Gastroesophageal sphincter (tissue), 3 donors: Measurements from ENCODE around the gene ASB18.

ENCODE experiments used
- CTCF ChIP-seq, 4 experiments: fragments of 200-600 bp in 2 of 4; fragments of 450-650 bp in 2 of 4; sonication (generic) in 1 of 4; IDR thresholded peaks; one replicate each; pipeline ENCODE4 v1.5.1; 2017 to 2019; ENCODE audit warnings: antibody characterized with exemption in 4 of 4, mild to moderate bottlenecking in 2 of 4, moderate library complexity in 2 of 4
- EP300 ChIP-seq: sonication (generic); formaldehyde crosslinking; IDR thresholded peaks from one replicate; pipeline ENCODE4 v1.6.1; 2017; ENCODE audit warnings: antibody characterized with exemption, mild to moderate bottlenecking
- POLR2A ChIP-seq, 2 donors: fragments of 450-650 bp; IDR thresholded peaks; one replicate each; pipeline ENCODE4 v1.6.1; 2017; ENCODE audit warnings: antibody characterized with exemption in 2 of 2, mild to moderate bottlenecking in 2 of 2, moderate library complexity in 1 of 2
- POLR2AphosphoS5 ChIP-seq: sonication (generic); formaldehyde crosslinking; IDR thresholded peaks from one replicate; pipeline ENCODE4 v1.6.1; 2017; ENCODE audit warnings: antibody characterized with exemption

DNA sequence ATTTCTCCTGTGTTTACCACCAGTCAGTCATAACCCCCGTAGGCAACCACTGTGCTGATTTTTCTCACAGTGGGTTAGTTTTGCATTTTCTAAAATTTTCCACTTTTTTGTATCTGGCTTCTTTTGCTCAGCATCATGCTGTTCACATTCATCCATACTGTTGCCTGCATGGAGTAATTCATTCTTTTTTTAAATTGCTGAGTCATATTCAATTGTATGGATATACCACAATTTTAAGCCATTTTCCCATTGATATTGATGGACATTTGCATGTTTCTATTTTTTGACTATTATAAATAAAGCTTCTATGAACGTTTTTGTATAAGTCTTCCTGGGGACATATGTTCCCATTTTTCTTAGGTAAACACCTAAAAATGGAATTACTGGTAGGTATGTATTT lies 40.5 kb downstream of the ASB18 start:
- no peak for TF ChIP-seq CTCF (IDR thresholded peaks at IDR 0.05)
- TF ChIP-seq POLR2A (IDR thresholded peaks at IDR 0.05), result no peak
- TF ChIP-seq POLR2AphosphoS5, result no peak
- TF ChIP-seq EP300, result no peak
